NCI-H1092 (cell line): ENCODE measurements around the gene MANEAL.

Experiments
- DNase-seq: peaks from one replicate; lab custom pipeline; 2025; lab: John Stamatoyannopoulos, UW

MANEAL gene

DNA sequence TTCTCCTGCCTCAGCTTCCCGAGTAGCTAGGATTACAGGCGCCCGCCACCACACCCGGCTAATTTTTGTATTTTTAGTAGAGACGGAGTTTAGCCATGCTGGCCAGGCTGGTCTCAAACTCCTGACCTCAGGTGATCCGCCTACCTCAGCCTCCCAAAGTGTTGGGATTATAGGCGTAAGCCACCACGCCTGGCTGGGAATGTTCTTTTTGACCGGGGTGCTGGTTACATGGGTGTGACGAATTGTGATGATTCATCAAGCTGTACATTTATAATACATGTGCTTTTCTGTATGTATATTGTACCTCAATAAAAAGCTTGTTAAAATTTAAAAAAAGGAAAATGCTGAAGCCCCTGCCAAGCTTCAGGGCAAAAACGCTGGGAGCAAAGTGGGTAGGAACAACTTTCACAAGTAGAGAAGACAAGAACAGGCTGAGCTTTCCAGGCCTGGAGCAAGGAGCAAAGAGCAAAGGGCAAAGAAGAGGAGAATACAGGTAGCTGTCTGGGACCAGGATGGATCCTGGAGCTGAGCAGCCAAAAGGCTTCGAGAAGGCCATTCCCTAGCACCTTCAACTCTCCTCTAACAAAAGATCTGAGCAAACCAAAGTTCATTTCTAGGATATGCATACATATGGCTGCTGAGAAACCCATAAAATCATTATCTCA, 34.9 kb downstream of the MANEAL start:
- DNase-seq, result no peak

DNA sequence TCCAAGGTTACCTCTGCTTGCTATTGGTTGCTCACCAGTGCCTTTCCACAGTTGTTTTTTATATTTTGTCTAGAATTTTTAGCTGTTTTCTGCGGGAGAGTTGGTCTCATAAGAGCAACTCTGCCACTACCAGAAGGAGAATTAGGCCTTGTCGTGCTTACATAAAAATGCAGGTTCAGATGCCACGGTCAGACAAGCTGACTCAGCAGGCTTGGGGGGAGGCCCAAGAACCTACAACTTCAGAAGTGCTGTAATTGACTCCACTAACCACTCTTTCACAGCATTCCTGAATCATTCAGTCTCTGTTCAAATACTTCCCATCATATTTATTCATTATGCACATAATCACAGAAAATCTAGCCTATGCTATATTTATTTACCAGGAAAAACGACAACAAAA, 37.5 kb downstream of the MANEAL start:
- no peak for DNase-seq

DNA sequence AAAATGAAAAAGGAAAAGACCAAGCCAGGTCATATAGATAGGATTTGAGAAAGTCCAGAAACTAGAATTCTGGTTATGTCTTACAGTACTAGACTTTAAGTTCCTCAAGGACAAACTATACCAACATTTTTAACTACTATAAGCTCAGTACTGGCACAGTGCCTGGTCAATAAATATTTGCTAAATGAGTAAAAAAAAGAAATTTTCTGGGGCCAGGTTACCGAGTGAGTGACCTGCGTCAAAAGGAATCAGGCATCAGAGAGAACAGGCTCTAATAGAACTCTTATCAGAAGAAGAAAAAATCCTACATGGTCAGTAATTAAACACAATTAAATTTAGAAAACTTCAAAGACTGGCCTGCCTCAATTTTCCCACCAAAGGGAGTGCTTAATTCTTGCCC, 38.2 kb downstream of the MANEAL start:
- no peak for DNase-seq

DNA sequence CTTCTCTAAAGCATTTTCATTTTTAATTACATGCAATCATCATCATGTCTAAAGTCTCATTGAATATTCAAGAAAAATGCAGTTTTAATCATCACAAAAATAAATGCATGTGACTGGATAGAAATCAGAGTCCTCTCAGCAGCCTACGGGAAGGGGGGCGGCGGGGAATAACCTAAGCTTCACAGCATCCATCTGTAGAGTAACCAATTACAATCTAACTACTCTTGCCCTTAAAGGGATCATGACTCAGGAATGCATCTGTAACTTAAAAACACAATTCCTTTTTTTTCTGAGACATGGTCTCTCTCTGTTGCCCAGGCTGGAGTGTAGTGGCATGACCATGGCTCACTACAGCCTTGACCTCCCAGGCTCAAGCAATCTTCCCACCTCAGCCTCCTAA, 43.1 kb downstream of the MANEAL start:
- no peak for DNase-seq

DNA sequence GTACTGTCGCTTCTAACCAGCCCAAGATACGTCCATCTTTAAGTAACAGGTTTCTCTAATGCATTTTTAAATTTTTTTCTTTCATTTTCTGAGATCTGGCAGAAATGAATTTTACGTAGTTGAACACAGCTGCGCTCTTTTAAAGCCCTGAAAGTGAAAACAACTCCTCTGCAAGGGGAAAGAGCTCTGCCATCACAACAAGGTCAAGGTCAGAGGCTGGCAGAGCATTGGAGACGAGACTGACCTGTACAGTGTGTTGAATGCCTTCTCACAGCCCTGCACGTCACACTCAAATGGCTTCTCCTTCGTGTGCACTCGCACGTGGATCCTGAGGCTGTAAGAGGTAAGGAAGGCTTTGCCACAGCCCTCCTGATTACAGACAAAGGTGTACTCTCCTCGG, 46.0 kb downstream of the MANEAL start:
- no peak for DNase-seq

DNA sequence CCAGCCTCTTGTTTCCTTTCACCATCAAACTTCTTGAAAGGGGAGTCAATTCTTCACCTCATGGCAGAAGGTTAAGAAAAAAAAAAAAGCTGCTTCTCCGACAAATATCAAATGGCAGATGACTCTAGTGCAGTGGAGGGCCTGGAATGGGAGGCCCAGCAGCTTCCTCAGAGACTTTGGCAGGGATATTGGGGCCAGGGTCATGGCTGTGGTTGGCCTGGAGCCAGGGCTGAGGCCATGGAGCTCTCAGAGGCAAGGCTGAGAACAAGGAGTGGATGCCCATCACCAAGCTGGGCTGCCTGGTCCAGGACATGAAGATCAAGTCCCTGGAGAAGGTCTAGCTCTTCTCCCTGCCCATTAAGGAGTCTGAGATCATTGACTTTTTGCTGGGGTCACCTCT, 47.1 kb downstream of the MANEAL start:
- no peak for DNase-seq

DNA sequence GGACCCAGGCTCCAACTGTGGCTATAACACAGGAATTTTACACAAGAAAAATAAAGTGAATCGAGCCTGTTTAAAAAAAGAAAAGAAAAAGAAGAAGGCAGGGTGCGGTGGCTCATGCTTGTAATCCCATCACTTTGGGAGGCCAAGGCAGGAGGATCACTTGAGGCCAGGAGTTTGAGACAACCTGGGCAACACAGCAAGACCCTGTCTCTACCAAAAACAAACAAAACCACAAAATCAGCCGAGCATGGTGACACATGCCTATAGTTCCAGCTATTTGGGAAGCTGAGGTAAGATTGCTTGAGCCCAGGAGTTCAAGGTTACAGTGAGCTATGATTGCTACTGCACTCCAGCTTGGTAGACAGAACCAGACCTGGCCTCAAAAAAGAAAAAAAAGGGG, 48.0 kb downstream of the MANEAL start:
- DNase-seq, result no peak

DNA sequence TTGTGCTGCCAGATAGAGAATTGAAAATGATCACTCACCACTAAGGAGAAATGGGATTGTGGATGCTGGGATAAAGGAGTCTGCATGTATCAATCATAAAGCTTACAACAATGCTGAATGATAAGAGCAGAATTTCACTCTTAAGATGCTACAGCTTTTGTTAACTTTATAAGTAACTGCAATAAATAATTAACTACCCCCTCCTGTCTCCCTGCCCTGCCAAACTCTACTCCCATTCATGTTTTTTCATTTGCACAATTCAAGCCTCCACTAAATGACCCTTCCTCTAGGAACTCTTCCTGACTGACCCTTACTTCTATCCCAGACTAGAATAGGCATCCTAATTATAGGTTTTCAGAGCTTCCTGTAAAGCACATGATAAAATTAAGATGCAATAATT, 50.9 kb downstream of the MANEAL start:
- no peak for DNase-seq

DNA sequence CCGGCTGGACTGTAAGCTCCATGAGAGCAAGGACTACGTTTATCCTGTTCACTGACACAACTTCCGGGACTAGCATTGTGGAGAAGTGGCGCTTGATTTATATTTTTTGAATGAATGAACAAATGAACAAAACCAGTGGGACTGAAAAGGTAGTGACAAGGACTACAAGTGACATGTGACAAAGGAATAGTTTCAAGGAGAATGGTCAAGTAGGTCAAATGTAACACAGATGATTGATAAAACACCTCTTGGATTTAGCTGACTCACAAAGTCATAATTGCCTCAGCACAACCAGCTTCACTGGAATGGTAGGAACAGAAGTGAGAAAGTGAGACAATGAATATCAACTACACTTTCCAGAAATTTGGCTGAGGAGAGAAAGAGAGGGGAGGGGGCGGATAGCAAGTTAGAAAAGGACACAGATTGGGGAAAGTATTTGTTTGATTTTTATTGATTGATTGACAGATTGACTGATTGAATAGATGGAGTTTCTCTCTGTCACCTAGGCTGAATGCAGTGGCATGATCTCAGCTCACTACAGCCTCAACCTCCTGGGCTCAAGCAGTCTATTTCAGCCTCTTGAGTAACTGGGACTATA, 51.5 kb downstream of the MANEAL start:
- DNase-seq, result no peak

DNA sequence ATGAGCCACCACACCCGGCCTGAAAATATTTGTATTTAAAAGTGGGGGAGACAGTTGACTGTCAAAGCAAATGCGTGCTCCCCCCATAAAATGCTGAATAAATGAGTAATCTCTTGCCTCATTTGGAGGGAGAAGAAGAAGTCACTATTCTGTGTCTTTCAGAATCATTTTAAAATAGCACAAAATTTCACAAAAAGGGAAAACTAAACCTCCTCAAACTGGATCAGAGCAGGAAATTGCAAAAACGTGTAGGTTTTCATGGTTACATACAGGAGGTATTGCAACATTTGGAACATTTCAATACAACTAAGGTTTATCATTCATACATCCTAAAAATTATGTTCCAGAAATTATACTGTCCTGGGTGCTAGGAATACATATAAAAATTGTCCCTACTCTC, 52.1 kb downstream of the MANEAL start:
- DNase-seq, result no peak

DNA sequence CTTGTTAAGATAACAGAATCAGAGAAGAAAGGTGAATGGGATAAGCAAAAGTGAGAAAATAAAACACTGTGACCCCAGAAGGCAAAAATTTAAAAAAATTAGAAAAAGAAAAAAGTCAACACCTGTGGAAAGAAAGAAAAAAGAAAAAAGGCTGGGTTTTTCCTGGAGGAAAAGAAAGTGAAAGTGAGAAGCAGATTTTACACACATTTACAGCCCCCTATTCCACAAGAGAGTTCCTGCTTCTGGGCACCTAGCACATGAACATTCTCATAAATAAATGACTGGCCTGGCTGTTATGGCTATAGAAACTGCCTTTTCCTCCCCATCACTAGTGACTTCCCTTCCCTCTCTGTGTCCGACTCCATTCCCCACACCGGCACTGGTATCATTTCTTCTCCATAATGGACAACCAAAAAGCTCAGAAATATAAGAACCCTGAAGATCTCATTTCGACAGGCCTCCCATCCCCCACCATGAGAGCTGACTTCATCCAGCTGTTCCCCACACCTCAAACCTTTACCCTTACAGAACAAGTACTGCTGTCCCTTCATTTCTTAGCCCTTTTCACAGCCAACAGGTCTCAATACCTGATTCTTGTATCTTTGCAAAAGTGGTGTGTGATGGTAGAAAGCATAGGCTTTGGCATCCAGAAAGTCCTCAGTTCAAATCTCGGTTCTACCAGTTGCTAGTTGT, 53.1 kb downstream of the MANEAL start:
- no peak for DNase-seq

DNA sequence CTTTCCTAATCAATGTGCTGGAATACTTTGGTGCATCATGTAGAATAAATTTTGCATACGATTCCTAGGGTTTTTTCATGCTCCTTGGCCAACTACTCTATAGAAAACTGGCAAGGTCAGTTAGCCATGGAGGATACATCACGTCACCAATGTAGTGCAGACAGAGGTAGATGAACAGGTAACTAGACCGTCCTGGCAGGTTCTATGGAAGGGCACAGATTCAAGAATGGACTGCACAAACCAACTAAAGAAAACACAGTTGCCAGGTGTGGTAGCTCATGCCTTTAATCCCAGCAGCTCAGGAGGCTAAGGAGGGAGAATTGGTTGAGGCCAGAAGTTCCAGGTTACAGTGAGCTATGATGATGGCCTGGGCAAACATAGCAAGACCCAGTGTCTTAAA, 55.8 kb downstream of the MANEAL start:
- DNase-seq, result no peak

DNA sequence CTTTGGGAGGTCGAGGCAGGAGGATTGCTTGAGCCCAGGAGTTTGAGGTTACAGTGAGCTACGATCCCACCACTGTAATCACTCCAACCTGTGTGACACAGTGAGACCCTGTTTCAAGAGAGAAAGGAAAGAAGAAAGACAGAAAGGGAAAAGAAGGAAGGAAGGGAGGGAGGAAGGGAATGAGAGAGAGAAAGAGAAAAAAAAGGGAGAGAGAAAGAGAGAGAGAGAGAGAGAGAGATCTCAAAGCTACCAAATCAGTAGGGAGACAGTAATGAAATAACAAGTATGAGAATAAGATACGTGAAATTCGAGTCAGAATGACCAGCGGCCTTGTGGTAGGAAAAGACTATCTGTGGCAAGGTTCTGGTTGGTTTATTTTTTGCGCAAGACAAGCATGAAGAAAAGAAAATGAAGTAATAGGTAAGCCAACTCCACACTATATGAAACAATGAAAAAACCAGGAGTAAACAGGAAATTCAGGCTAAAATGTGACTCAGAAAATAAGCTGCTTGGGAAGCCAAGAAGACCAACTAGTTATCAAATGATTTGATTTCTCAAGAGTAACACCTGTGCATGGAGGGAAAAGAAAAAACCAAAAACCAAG, 56.8 kb downstream of the MANEAL start:
- DNase-seq, result no peak
